GM19463 (cell line): ENCODE data around the gene UNC5B.
"Not testable (repeated sequence)": the region's sequence is repeated elsewhere in the genome, so short reads cannot be mapped to it uniquely, and the experiment has no call there.

Experiments
- ATAC-seq: cut with Tn5 transposase; IDR thresholded peaks from one replicate; pipeline ENCODE4 v1.9.1; 2021; ENCODE audit warnings: mild to moderate bottlenecking, moderate library complexity; ENCODE audit not compliant: unreplicated experiment

UNC5B gene

DNA sequence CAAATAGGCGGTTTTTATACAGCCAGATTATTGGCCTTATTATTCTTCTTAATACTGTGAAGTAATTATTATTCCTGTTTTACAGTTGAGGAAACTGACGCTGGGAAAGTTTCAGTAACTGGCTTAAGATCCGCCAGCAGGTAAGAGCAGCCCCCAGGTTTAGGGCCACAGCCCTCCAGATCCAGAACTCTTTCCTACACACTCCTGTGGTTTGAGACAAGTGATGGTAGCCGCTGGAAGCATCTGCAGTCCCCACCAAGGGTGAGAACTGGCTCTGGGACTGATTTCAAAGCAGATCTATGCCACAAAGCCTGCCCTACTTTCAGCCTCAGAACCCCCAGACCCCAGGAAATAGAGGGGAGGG, 3.0 kb upstream of the UNC5B start:
- no peak for ATAC-seq

DNA sequence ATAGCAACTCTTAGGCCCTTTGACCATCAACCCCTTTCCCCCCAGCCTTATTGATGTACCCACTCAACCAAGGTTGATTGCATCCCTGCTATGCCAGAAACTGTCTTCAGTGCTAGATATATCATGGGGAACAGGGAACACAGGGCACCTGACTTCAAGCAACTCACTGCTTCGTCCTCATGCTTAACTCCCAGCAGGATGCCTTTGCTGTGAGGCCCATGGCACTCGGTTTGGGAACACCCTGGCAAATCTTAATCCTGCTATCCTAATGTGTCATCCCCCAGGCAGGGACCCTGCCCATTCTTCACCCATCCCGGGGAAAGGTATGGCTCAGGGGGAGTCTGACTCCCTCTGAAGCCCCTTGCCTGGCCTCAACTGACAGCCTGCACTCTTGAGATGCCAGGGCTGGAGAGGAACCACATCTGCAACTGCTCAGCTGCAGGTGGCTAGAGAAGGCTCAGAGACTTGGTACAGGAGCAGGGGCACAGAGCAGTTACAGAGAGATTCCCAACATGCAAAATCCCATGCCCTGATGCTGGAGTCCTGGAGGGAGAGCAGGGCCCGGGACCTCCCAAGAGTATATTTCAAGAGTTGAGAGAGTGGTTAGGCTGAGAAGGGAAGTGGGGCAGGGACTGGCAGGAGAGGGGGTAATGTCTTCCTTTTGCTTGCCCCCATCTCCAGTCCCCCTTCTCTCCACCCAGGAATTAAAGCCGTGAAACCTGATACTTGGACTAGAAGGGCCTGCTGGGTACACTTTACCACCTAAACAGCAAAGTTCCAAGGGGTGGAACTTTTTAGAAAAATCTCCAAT, 2.4 kb upstream of the UNC5B start:
- ATAC-seq: no peak

DNA sequence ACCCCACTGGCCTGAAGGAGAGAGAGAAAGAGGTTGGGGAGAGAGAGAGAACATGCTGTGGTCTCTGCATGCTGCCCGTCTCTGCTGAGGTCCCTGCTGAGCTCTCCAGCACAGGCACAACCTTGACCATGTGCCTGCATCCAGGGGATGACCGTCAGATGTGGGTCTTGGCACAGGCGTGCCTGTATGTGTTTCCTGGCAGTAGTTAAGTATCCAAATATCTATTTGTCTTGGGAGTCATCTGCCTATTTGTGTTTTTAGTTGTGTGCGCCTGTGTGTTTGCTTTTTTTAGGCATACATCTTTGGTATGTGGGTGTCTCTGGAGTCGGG, 1.9 kb upstream of the UNC5B start:
- no peak for ATAC-seq

DNA sequence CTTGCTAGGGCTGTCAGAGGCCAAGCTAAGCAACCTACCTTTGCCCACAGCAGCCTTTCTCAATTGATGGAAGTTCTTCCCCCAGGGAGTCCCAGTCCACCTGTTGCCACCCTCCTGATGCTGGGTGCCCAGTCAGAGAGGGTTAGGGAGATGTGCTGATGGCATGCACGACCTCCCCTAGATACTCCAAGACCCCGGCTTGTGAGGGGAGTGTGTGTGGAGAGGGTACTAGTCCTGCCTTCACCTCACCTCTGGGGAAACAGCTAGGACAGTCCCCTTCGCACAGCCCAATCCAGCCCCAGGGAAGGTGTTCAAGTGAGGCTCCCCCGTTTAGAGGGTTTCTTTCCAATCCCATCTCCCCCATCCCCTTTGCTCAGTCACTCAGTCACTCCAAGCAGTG, 1.3 kb upstream of the UNC5B start:
- no peak for ATAC-seq

DNA sequence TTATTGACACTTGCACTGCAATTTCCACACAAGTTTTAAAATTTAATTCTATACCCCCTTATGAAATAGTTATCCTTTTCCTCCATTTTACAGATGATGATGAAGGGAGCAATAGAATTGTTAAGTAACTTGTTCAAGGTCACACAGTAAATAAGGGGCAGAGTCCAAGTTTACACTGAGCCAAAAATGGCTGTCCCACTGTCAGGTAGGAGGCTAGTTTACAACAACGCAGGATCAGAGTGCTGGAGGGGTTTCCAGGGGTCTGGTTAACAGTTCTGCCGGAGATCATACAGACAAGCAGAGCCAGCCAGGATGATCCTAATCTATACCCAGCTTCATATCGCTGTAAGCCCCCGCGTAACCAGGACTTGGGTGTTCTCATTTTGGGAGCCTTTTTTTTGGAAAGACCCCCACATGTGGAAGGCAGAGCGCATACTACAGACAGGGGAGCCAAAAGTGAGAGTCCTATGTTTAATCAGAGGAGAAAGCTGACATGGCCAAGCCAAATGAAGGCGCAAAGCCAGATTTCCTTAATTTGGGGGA, 524 bp upstream of the UNC5B start:
- no peak for ATAC-seq

GRCh38 chr10:71213127-71213621, 804 bp downstream of the UNC5B start:
- ATAC-seq: no peak

- no peak for ATAC-seq
These were observed 1.5 kb downstream of the UNC5B start for GRCh38 chr10:71213761-71214440.

DNA sequence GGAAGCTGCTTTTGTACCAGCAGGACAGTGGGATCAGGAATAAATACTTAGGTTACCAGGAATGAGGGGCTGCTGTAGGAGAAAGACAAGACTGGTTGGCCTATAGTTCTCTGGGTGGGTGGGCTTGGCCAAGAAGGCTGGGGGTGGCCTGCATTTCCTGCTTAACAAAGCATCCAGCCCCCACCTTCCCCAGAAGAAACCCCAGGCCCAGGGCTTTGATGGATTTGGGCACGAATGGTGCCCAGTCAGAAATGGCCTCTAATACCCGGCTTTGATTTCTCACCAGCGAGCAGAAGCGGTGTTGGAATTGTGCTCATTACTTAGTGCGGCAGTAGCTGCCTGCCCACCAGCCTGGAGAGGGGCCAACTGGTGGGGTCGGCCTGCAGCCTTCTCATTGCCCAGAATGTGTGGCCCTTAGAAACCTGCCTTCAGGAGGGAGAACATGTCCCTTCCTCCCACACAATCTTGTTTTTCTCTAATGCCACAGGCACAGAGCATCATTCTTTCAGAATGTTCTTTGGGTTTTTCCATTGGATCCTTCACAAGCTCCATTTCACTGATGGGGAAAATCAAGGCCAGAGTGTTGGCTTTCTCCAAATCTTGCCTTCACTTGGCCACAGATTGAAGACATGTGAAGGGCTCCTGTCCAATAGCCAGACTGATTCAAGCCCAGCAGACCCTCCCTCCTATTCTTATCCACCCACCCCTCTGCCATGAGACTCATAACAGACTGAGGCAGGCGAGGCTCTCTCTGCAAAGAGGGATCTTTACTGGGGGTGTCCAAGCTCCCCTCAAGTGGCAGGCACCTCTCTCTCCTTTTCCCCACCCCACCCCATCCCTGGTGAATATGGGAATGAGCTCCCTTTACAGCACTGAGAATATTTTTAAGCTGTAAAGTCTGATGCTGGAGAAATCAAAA, 2.5 kb downstream of the UNC5B start:
- no peak for ATAC-seq

- ATAC-seq: no peak
These were observed 4.0 kb downstream of the UNC5B start for GRCh38 chr10:71216363-71216695.

GRCh38 chr10:71216751-71217265, 4.4 kb downstream of the UNC5B start:
- no peak for ATAC-seq

DNA sequence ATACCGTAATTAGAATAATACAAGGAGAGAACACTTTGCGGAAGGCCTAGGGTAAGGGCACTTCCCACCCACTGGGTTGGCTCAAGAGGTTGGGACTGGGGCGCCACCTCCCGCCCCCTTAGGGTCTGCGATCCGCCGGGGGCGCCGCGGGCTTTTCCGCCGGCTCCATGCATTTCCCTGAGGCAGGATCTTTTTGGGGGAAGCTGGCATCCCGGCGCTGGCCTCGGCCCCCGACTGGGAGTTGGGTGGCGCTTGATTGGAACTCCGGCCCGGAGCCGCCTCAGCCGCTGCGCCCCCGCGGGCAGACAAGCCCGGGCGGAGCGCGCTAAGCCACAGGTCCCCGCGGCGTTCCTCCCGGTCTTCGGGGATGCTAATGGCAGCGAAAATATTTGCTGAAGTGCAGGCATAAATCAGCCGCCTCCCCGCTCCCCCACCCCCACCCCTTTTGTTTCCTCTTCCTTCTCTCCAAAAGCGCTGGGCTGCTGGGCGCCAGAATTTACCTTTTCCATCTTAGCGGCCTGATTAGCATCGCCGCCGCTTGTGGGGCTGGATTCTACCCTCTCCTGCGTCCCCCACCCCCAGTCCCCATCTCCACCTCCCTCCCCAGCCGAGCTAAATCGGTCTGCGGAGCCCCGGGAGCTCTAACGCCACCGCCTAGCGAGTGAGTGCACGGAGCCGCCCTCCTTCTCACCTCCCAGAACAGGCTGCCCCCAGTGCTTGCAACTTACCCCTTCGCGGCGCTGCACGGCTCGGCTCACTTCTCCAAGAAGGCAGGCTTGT, 5.1 kb downstream of the UNC5B start:
- ATAC-seq: no peak

GRCh38 chr10:71218046-71218650, 5.8 kb downstream of the UNC5B start:
- no peak for ATAC-seq

DNA sequence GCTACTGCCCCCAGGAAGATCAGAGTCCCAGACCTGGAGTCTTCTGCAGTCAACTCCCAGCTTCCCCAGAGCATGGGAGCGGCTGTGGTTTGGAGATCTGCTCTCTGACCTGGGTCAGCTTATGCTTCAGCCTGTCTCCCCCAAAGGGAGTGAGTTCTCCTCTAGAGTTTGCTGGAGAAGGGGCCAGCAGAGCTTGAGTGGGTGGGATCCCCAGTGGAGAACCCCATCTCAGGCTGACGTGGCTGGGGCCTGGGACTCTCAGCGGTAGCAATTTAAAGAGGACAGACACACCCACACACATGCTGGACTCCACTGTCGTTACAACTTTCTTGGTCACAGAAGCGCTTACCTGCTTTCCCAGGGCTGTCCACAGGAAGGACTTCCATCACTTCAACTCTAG, 6.3 kb downstream of the UNC5B start:
- ATAC-seq: no peak

DNA sequence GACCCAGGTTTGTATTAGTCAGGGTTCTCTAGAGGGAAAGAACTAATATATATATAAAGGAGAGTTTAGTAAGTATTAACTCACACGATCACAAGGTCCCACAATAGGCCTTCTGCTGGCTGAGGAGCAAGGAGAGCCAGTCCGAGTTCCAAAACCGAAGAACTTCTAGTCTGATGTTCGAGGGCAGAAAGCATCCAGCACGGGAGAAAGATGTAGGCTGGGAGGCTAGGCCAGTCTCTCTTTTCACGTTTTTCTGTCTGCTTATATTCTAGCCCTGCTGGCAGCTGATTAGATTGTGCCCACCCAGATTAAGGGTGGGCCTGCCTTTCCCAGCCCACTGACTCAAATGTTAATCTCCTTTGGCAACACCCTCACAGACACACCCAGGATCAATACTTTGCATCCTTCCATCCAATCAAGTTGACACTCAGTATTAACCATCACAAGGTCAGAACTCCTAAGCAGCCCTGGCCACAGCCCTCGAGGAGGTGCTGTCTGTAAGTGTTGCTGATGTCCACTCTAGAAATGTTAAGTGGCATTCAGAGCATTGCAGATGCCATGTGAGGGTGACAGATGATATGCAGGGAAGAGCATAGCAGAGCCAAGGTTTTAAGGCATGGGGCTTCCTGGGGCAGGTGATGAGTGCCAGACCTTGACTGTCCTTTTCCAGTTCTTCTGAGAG, 7.0 kb downstream of the UNC5B start:
- ATAC-seq: not testable (repeated sequence)

GRCh38 chr10:71219918-71220688, 7.7 kb downstream of the UNC5B start:
- no peak for ATAC-seq

- ATAC-seq: no peak
These were observed 8.5 kb downstream of the UNC5B start for GRCh38 chr10:71220689-71221540.

- no peak for ATAC-seq
These were observed 9.3 kb downstream of the UNC5B start for GRCh38 chr10:71221586-71222202.
